Measurements from ENCODE around the gene UTP4. TPM values are rescaled to one million over a fixed set of nuclear protein-coding genes. Genes with fewer than 3 reads are reported as not detected.

The UTP4 gene
- total and polyA plus RNA-seq, 2 of the 8 experiments (the other 6 are each of a cell fraction or from before 2014, with no cell fraction given), result 101 to 118 TPM

DNA sequence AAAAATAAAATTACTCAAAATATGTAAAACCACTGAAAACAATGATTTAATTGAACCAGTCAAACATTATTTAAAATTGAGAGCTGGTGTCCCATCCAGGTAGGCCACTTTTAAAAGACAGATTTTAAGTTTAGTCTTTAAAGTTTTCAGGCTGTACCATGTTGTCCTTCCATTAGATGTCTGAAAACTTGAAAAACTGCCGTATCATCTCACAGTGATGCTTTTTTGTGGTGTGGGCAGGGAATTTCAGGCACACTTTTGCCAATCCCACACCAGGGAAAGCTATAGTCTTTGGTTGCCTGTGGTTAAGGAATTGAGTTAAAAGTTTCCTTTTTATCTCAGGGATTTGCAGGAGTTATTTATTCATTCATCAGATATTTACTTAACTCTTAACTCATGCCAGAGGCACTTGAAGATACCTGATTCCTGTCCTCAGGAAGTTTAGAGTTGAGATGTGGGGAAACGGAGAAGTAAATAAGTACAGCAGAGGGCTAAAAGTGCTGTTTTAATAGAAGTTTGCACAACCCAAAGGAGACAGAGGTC lies 57.7 kb downstream of the UTP4 start:
- Histone ChIP-seq H3K14ac (ENCODE audit: insufficient read length) (no peak overlapping the region), H3K79me1 (ENCODE audit: low read depth, low read length) (no peaks in the 10 kb centered on the region), H2AFZ (ENCODE audit: low read length) (no peak overlapping the region), H3K23ac (ENCODE audit: insufficient read length) (no peak overlapping the region), H2AK5ac (ENCODE audit: low read depth, low read length) (no peak overlapping the region), H3K23me2 (ENCODE audit: low read depth, low read length) (peaks cover 6% of the 10 kb centered on the region), H3K56ac (replicated peaks; ENCODE audit: insufficient read length, low read depth, low read length) (no peak overlapping the region), H4K5ac (ENCODE audit: insufficient read length, low read depth, low read length) (no peak overlapping the region), H2BK5ac (ENCODE audit: low read depth, low read length) (no peak overlapping the region), H4K8ac (ENCODE audit: extremely low read depth, insufficient read depth, low read length) (no peak overlapping the region), H3K9me3 (ENCODE audit: insufficient read depth in 2 of 2, low read depth in 1 of 2, low read length in 1 of 2) (no peaks in the 10 kb centered on the region), H4K91ac (replicated peaks; ENCODE audit: insufficient read length, low read length) (no peak overlapping the region), H2BK120ac (replicated peaks; ENCODE audit: low read depth, low read length) (no peak overlapping the region), H2BK12ac (ENCODE audit: low read depth, low read length) (no peak overlapping the region), H2BK15ac (ENCODE audit: low read length) (no peak overlapping the region), H3K4me3 (ENCODE audit: extremely low read depth in 1 of 4, insufficient read depth in 2 of 4, low read depth in 3 of 4, low read length in 4 of 4) (no peak overlapping the region), H3K9ac (replicated peaks in 1 of 4; ENCODE audit: extremely low read depth in 1 of 4, low read depth in 3 of 4, low read length in 3 of 4) (no peak overlapping the region), H3K27ac (ENCODE audit: low read depth, low read length) (no peak overlapping the region), H3K4ac (replicated peaks; ENCODE audit: insufficient read length, low read depth, low read length) (no peak overlapping the region), H3K79me2 (ENCODE audit: control insufficient read depth in 1 of 2, insufficient read depth in 2 of 2, low read length in 2 of 2) (peaks cover 0 to 53% of the 10 kb centered on the region in 2 experiments; a peak in 2 of 4 replicates), H3K4me2 (ENCODE audit: insufficient read depth in 1 of 2, low read depth in 2 of 2, low read length in 2 of 2) (no peak overlapping the region; a peak in 1 of 4 replicates), H2BK20ac (ENCODE audit: low read length) (no peak overlapping the region), H3K18ac (ENCODE audit: extremely low read depth, low read length) (no peak overlapping the region), H4K20me1 (replicated peaks in 1 of 2; ENCODE audit: control insufficient read depth in 1 of 2, insufficient read depth in 2 of 2, low read length in 2 of 2) (no peaks in the 10 kb centered on the region), H3K36me3 (ENCODE audit: control insufficient read depth in 2 of 4, insufficient read depth in 4 of 4, low read length in 3 of 4) (no peaks in the 10 kb centered on the region), H3K4me1 (replicated peaks in 1 of 4; ENCODE audit: control insufficient read depth in 3 of 4, insufficient read depth in 4 of 4, low read length in 3 of 4) (peaks cover 2 to 7% (median 5%) of the 10 kb centered on the region in 4 experiments; a peak in 4 of 7 replicates), H3K27me3 (replicated peaks in 1 of 4; ENCODE audit: control insufficient read depth in 3 of 4, extremely low read depth in 1 of 4, insufficient read depth in 3 of 4, low read length in 3 of 4) (no peaks in the 10 kb centered on the region)
- FAIRE-seq, result no peak
- ChIA-PET CTCF (ENCODE audit: partially characterized antibody) (interaction anchor here (0.5 to 2.0 kb wide), 3 partner anchors 79 to 563 kb away, joined by 3 to 5 read pairs (median 3); no protein-coding TSS in a partner anchor), POLR2A (ENCODE audit: partially characterized antibody) (interaction anchor here (1.3 kb wide), 1 partner anchor 12 kb away, joined by 3 read pairs; no protein-coding TSS in a partner anchor)
- 94% methylated on average over 2 of the region's 2 CpGs; no CpG with 5 or more reads in 1 of the 2 experiments for WGBS, 2 experiments (ENCODE audit: extremely low coverage in 1 of 2, insufficient coverage in 1 of 2, insufficient read length in 1 of 2, insufficient replicate concordance in 2 of 2, low coverage in 1 of 2, low lambda C conversion rate in 2 of 2, missing lambda C conversion rate in 1 of 2)
- DNase-seq (ENCODE audit: low read depth in 1 of 2, low spot score in 2 of 2), result no peak
- TF ChIP-seq SIRT6 (IDR thresholded peaks at IDR 0.05; ENCODE audit: low read length) (no peak), RBBP5 (IDR thresholded peaks at IDR 0.05; ENCODE audit: borderline replicate concordance, low read depth, low read length) (no peak), MAFK (IDR thresholded peaks at IDR 0.05; ENCODE audit: low read depth, low read length) (no peak), CHD2 (IDR thresholded peaks at IDR 0.05; ENCODE audit: low read length) (no peak), SAP30 (IDR thresholded peaks at IDR 0.05; ENCODE audit: insufficient read depth, insufficient replicate concordance, low read length) (no peak), NRF1 (IDR thresholded peaks at IDR 0.05; ENCODE audit: low read depth, low read length) (no peak), RAD21 (IDR thresholded peaks at IDR 0.05 in 1 of 2, conservative IDR thresholded peaks at IDR 0.05 in 1 of 2; ENCODE audit: low read depth in 2 of 2, low read length in 2 of 2) (no peak), NANOG (IDR thresholded peaks at IDR 0.05; ENCODE audit: insufficient read depth, low read depth, low read length, poor library complexity, severe bottlenecking) (no peak), SP4 (IDR thresholded peaks at IDR 0.05; ENCODE audit: low read length) (no peak), RNF2 (IDR thresholded peaks at IDR 0.05; ENCODE audit: borderline replicate concordance, low read depth, low read length, missing control alignments, poor library complexity, severe bottlenecking) (no peak)
- TF ChIP-seq, protein P1, sequence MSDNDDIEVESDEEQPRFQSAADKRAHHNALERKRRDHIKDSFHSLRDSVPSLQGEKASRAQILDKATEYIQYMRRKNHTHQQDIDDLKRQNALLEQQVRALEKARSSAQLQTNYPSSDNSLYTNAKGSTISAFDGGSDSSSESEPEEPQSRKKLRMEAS (IDR thresholded peaks at IDR 0.05), result no peak
- TF ChIP-seq, protein P2, sequence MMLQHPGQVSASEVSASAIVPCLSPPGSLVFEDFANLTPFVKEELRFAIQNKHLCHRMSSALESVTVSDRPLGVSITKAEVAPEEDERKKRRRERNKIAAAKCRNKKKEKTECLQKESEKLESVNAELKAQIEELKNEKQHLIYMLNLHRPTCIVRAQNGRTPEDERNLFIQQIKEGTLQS (IDR thresholded peaks at IDR 0.05; ENCODE audit: insufficient read depth, low read depth, low read length), result no peak

Data from H1 (cell line).